A549 (cell line): ENCODE measurements around the gene RPA1. TPM values are rescaled to one million over a fixed set of nuclear protein-coding genes. Genes with fewer than 3 reads are reported as not detected.

Experiments used
- ATAC-seq, 2 experiments: fragments of 200-7000 bp in 1 of 2; fragments of >200 bp in 1 of 2; cut with Nextera tagmentation in 1 of 2; cut with Tn5 transposase in 1 of 2; 3 replicates each; pipeline versions ENCODE4 v1.8.0 to v1.9.1; 2018 to 2020; ENCODE audit warnings: mild to moderate bottlenecking in 1 of 2, moderate library complexity in 1 of 2
- CTCF ChIA-PET: fragments of 300-600 bp; sonication (Branson Sonifier 250); formaldehyde crosslinking; extraction: SDS; loops from one replicate; lab custom pipeline; 2021; ENCODE audit warnings: antibody characterized with exemption, inconsistent platforms; lab: Yijun Ruan, JAX
- POLR2A ChIA-PET: fragments of 350-600 bp; formaldehyde crosslinking; extraction: SDS; loops from one replicate; lab custom pipeline; 2021; ENCODE audit warnings: antibody characterized with exemption, inconsistent platforms; lab: Yijun Ruan, JAX
- DNase-seq, 2 experiments: peaks; one replicate each; pipeline versions ENCODE4 v3.0.0 to v3.0.0-alpha.2; 2011 to 2016; ENCODE audit warnings: low read depth in 1 of 2, low spot score in 1 of 2
- FAIRE-seq: peaks from 2 replicates; lab custom pipeline; 2011; peaks lifted over from hg19 to GRCh38; lab: Jason Lieb, UNC
- H3K27ac ChIP-seq, 2 experiments: fragments of >200 bp; sonication (Bioruptor Twin); formaldehyde crosslinking; 3 replicates each; pipeline ENCODE4 v1.5.1; 2016 to 2017
- H3K4me1 ChIP-seq: fragments of >200 bp; sonication (Bioruptor Twin); formaldehyde crosslinking; 3 replicates; pipeline ENCODE4 v1.6.1; 2016
- H3K4me2 ChIP-seq: fragments of >200 bp; sonication (Bioruptor Twin); formaldehyde crosslinking; 3 replicates; pipeline ENCODE4 v1.6.1; 2016
- H3K4me3 ChIP-seq: fragments of >200 bp; sonication (Bioruptor Twin); formaldehyde crosslinking; 3 replicates; pipeline ENCODE4 v1.5.1; 2016
- H3K9me3 ChIP-seq: fragments of >200 bp; sonication (Bioruptor Twin); formaldehyde crosslinking; 3 replicates; pipeline ENCODE4 v1.6.1; 2016
- ATOH8 ChIP-seq: fragments of 250-450 bp; sonication (Bioruptor Pico); IDR thresholded peaks from 2 replicates; pipeline ENCODE4 v1.5.0; 2020; ENCODE audit warnings: low read depth, mild to moderate bottlenecking, moderate library complexity
- CHD2 ChIP-seq: fragments of 150-350 bp; IDR thresholded peaks from 2 replicates; pipeline ENCODE4 v1.6.1; 2014; ENCODE audit warnings: low read length; ENCODE audit not compliant: partially characterized antibody
- CTCF ChIP-seq: fragments of >200 bp; sonication (Bioruptor Twin); formaldehyde crosslinking; IDR thresholded peaks from 3 replicates; pipeline ENCODE4 v1.5.1; 2016
- E2F6 ChIP-seq: IDR thresholded peaks from 2 replicates; pipeline ENCODE4 v1.6.1; 2012; ENCODE audit warnings: low read depth, borderline replicate concordance
- EHMT2 ChIP-seq: fragments of 200-600 bp; sonication (generic); IDR thresholded peaks from 2 replicates; pipeline ENCODE4 v1.6.1; 2016; ENCODE audit warnings: antibody characterized with exemption, low read depth, mild to moderate bottlenecking, moderate library complexity
- HDAC2 ChIP-seq: fragments of 200-600 bp; sonication (generic); IDR thresholded peaks from 2 replicates; pipeline ENCODE4 v1.6.1; 2016
- HOXA7 ChIP-seq: fragments of 250-450 bp; sonication (Bioruptor Pico); IDR thresholded peaks from 2 replicates; pipeline ENCODE4 v1.5.0; 2020; ENCODE audit warnings: mild to moderate bottlenecking, moderate library complexity
- HOXB13 ChIP-seq: fragments of 250-450 bp; sonication (Bioruptor Pico); IDR thresholded peaks from 2 replicates; pipeline ENCODE4 v1.5.0; 2020; ENCODE audit warnings: low read depth, mild to moderate bottlenecking, moderate library complexity
- JUNB ChIP-seq: fragments of >200 bp; sonication (Bioruptor Twin); formaldehyde crosslinking; IDR thresholded peaks from 2 replicates; pipeline ENCODE4 v1.6.1; 2016
- KDM1A ChIP-seq: fragments of 200-600 bp; sonication (generic); IDR thresholded peaks from 2 replicates; pipeline ENCODE4 v1.6.1; 2016; ENCODE audit warnings: low read depth, mild to moderate bottlenecking
- MAFK ChIP-seq: fragments of 450-650 bp; IDR thresholded peaks from 2 replicates; pipeline ENCODE4 v1.6.1; 2014; ENCODE audit not compliant: partially characterized antibody
- MAX ChIP-seq: IDR thresholded peaks from 2 replicates; pipeline ENCODE4 v1.6.1; 2012
- MYC ChIP-seq: IDR thresholded peaks from 2 replicates; pipeline ENCODE4 v1.6.1; 2012; ENCODE audit warnings: mild to moderate bottlenecking, inconsistent platforms, low read length, improper control_type of control experiment, borderline replicate concordance
- NFE2L2 ChIP-seq: fragments of 150-350 bp; conservative IDR thresholded peaks from 2 replicates; pipeline ENCODE4 v1.6.1; 2014; ENCODE audit warnings: low read length
- NPAS2 ChIP-seq: fragments of 250-450 bp; sonication (Bioruptor Pico); IDR thresholded peaks from 2 replicates; pipeline ENCODE4 v1.8.0; 2022; ENCODE audit warnings: mild to moderate bottlenecking, moderate library complexity, borderline replicate concordance
- NR3C1 ChIP-seq: fragments of >200 bp; sonication (Bioruptor Twin); formaldehyde crosslinking; IDR thresholded peaks from 3 replicates; pipeline ENCODE4 v1.6.1; 2017
- POLR2A ChIP-seq: IDR thresholded peaks from 2 replicates; pipeline ENCODE4 v1.6.1; 2012; ENCODE audit warnings: mild to moderate bottlenecking, low read length
- RARB ChIP-seq: fragments of 250-450 bp; sonication (Bioruptor Pico); IDR thresholded peaks from 2 replicates; pipeline ENCODE4 v1.8.0; 2021; ENCODE audit warnings: mild to moderate bottlenecking, moderate library complexity
- REST ChIP-seq: fragments of 200-600 bp; sonication (generic); IDR thresholded peaks from 2 replicates; pipeline ENCODE4 v1.6.1; 2016; ENCODE audit warnings: antibody characterized with exemption, mild to moderate bottlenecking, moderate library complexity
- SREBF2 ChIP-seq: fragments of 450-650 bp; IDR thresholded peaks from 2 replicates; pipeline ENCODE4 v1.6.1; 2014; ENCODE audit warnings: mild to moderate bottlenecking, moderate library complexity
- TP53 ChIP-seq: fragments of 250-450 bp; sonication (Bioruptor Pico); IDR thresholded peaks from 2 replicates; pipeline ENCODE4 v1.5.0; 2021; ENCODE audit warnings: mild to moderate bottlenecking, moderate library complexity
- USF2 ChIP-seq: fragments of 450-650 bp; IDR thresholded peaks from 2 replicates; pipeline ENCODE4 v1.6.1; 2014; ENCODE audit warnings: antibody characterized with exemption
- ZNF302 ChIP-seq: fragments of 250-450 bp; sonication (Bioruptor Pico); IDR thresholded peaks from 2 replicates; pipeline ENCODE4 v1.9.0; 2021; ENCODE audit warnings: inconsistent platforms, mild to moderate bottlenecking, moderate library complexity
- WGBS: methylation state at CpG from one replicate; pipeline ENCODE4 v1.1.6; 2017; ENCODE audit errors: missing lambda C conversion rate; 5-methylcytosine and 5-hydroxymethylcytosine counted together
- polyA plus RNA-seq, 4 experiments: library from polyadenylated mRNA; depleted of rRNA in 3 of 4; stranded (reverse); fragments of >200 nt; fragmentation: RNase III in 1 of 4; extraction: RNeasy Plus Mini Kit Qiagen cat#74134 plus additional on column Dnase treatment in 1 of 4; gene quantifications; 2 replicates in 3 of 4; 3 replicates in 1 of 4; pipeline ENCODE4 v1.2.3, GENCODE V29; 2011 to 2017

RPA1 gene
- polyA plus RNA-seq, 2 of the 4 experiments (the other 2 are of a cell fraction), result 72.2 to 136 TPM

GRCh38 chr17:1883536-1883935 lies 53.7 kb downstream of the RPA1 start:
- Histone ChIP-seq H3K4me1 (no peaks in the 10 kb centered on the region), H3K4me2 (no peak overlapping the region), H3K9me3 (no peaks in the 10 kb centered on the region), H3K27ac (no peak overlapping the region), H3K4me3 (no peak overlapping the region)
- 93% methylated on average over 16 of the region's 16 CpGs for WGBS
- no peak for TF ChIP-seq HOXB13 (CRISPR knock-in tag)
- no peak for TF ChIP-seq CTCF
- TF ChIP-seq KDM1A, result no peak
- TF ChIP-seq REST, result no peak
- TF ChIP-seq ZNF302, result no peak
- TF ChIP-seq EHMT2, result no peak
- TF ChIP-seq CHD2, result no peak
- no peak for TF ChIP-seq USF2
- no peak for TF ChIP-seq HDAC2
- TF ChIP-seq MAFK, result no peak
- TF ChIP-seq SREBF2, result no peak
- no peak for TF ChIP-seq MAX
- TF ChIP-seq NFE2L2, result no peak
- no peak for TF ChIP-seq POLR2A
- no peak for TF ChIP-seq NPAS2 (CRISPR knock-in tag)
- no peak for TF ChIP-seq ATOH8 (CRISPR knock-in tag)
- TF ChIP-seq E2F6, result no peak
- no peak for TF ChIP-seq MYC
- DNase-seq (no peak), FAIRE-seq (no peak), ATAC-seq (no peak)
- ChIA-PET POLR2A (no interaction called here), CTCF (interaction anchor here (0.6 to 20.9 kb wide), 19 partner anchors 11 to 361 kb away, joined by 3 to 213 read pairs (median 4); partner anchors contain the start of genes DPH1, HIC1 and RTN4RL1)

- CTCF ChIA-PET, result interaction anchor here (0.7 to 20.9 kb wide), 4 partner anchors 28 to 166 kb away, joined by 3 to 213 read pairs (median 3); partner anchors contain the start of genes DPH1 and RTN4RL1
- POLR2A ChIA-PET, result interaction anchor here (0.7 kb wide), 1 partner anchor 261 kb away, joined by 5 read pairs; no protein-coding TSS in a partner anchor
- Histone ChIP-seq H3K27ac (no peak overlapping the region), H3K4me3 (no peak overlapping the region), H3K4me1 (no peaks in the 10 kb centered on the region), H3K9me3 (no peaks in the 10 kb centered on the region), H3K4me2 (no peak overlapping the region)
- DNase-seq (no peak), FAIRE-seq (no peak), ATAC-seq (no peak)
- 91% methylated on average over 14 of the region's 14 CpGs for WGBS
- no peak for TF ChIP-seq USF2
- no peak for TF ChIP-seq E2F6
- TF ChIP-seq TP53 (CRISPR knock-in tag), result no peak
- no peak for TF ChIP-seq SREBF2
- TF ChIP-seq MAFK, result no peak
- no peak for TF ChIP-seq CTCF
- TF ChIP-seq JUNB, result no peak
- no peak for TF ChIP-seq NR3C1
- no peak for TF ChIP-seq HOXA7
- no peak for TF ChIP-seq RARB
These were observed 58.9 kb downstream of the RPA1 start for GRCh38 chr17:1888741-1889140.
